IPS-18c (cell line): ENCODE results near the gene CDKAL1.

ENCODE experiments used
- H3K4me3 ChIP-seq: 2 replicates; pipeline ENCODE4 v1.7.0; 2013; ENCODE audit warnings: low read depth, mild to moderate bottlenecking, low read length, moderate library complexity; ENCODE audit not compliant: insufficient read depth
- H3K9me3 ChIP-seq: one replicate; pipeline ENCODE4 v1.6.1; 2013; ENCODE audit warnings: mild to moderate bottlenecking, low read length, moderate library complexity; ENCODE audit not compliant: control insufficient read depth, insufficient read depth

The CDKAL1 gene

DNA sequence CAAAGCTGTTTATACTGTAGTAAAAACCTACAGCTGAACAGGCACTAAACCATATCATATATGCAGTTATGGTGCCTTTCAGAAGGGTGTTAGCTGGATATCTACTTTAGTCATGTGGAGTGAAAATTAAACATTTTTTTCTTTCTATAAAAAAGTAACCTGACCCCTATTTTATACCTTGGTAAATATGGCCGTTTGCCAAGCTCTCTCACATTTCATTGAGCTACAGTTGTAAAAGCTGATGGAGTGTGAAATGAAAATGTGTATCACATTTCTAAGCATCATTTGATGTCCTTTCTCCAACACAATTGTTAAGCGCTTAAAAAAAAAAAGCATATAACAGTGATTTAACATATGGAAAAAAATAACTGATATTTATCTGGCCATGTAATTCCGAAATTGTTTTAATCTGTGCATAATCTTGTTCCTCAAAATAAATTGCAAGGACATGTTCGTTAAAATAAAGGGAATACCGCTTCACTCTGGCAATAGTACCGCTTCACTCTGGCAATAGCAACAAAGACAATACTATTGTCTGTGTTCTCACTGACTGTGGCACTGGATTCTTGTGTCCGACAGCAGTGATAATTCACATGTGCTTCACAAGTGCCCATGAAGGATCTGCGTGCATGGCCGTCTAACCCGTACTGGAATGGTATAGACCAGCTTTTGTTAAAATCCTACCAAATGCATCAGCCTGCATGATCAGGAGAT, 667.5 kb downstream of the CDKAL1 start:
- Histone ChIP-seq H3K9me3 (no peaks in the 10 kb centered on the region), H3K4me3 (no peak overlapping the region)

DNA sequence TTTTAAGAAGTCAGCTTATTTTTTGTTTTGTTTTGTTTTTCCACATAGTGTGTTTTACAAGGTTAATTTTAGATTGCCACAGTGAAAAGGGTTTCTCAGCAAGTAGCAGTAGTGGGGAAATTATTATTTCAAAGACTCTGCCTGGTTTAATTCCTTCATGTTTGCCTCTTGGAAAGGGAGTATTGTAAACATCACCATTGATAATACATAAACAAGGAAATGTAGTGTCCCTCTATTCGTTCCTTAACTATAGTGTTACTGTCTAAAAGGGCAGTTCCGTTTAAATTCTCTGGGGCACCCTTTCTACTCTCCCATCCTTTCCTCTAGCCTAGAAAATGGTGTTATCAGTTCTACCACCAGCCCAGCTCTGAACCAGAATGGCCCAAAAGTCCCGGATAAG, 668.3 kb downstream of the CDKAL1 start:
- no peaks in the 10 kb centered on the region for H3K9me3 ChIP-seq
- no peak overlapping the region for H3K4me3 ChIP-seq

GRCh38 chr6:21204951-21205350, 670.7 kb downstream of the CDKAL1 start:
- Histone ChIP-seq H3K9me3 (no peaks in the 10 kb centered on the region), H3K4me3 (no peak overlapping the region)

DNA sequence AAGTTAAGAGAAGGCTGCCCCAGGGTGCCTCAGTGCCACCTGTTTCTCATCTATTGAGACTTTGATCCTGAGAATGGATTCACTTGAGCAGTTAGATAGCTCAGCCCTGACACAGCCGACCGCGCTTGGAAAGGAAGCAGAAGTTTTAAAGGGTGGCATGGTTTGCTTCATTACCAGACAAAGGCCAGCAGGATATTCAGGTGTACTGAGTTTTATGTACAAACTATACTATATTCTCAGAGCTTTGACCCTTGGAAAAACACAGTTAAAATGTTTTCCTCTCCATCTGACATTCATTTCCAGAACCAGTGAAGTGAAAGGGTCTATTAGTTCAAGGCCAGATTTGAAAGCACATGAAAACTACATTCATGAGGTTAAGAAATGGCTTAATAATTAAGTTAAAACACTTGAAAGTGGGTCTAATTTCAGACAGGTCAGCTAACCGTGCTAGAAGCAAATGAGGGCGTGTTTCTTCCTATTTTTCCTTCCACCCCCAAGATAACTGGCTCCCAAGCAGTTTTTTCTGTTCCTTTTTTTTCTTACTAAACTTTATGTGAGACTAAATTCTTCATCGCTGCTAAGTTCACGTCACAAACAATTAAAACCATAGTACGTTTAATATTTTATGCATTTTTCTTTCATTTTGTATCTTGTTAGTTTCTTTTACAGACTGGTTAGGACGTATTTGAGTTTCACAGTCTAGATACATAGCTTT, 674.0 kb downstream of the CDKAL1 start:
- H3K9me3 ChIP-seq = no peaks in the 10 kb centered on the region
- H3K4me3 ChIP-seq = no peak overlapping the region

DNA sequence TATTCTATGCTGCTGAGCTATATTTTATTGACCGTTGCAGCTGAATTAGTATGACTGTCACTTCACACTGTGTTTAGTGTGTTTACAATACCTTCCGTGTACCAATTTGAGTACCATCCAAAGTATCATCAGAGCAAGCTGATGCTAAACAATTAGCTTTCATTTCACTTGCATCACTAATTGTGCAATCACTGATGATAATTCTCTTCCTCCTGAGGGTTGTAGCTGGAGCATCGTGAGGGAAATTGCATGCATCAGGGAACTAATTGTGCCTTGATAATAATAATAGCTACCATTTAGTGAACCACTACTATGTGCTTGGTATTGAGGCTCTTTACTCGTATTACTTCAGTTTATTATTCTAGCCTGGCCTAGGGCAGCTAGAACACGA, 674.5 kb downstream of the CDKAL1 start:
- no peak overlapping the region for H3K4me3 ChIP-seq

DNA sequence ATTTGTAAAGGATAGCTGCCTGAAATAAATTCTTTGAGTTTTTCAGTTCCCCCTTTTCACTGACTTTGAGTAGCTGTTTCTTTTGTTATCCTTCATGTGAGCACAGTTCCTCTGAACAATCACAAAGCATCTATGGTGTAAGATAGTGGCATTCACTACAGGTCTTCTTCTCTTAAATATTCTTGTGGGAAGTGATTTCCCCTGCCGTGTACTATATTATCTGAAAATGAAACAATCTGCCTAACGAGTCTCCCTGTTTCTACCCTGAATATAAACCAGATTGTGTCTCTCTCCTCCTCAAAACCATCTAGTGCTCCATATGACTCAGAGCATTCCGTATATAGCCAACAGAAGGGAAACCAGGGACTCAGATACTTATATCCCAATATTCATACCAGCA, 679.2 kb downstream of the CDKAL1 start:
- Histone ChIP-seq H3K4me3 (no peak overlapping the region), H3K9me3 (no peaks in the 10 kb centered on the region)

More for the DNA sequence above, 674.5 kb downstream of the CDKAL1 start:
- H3K9me3 ChIP-seq = no peaks in the 10 kb centered on the region

DNA sequence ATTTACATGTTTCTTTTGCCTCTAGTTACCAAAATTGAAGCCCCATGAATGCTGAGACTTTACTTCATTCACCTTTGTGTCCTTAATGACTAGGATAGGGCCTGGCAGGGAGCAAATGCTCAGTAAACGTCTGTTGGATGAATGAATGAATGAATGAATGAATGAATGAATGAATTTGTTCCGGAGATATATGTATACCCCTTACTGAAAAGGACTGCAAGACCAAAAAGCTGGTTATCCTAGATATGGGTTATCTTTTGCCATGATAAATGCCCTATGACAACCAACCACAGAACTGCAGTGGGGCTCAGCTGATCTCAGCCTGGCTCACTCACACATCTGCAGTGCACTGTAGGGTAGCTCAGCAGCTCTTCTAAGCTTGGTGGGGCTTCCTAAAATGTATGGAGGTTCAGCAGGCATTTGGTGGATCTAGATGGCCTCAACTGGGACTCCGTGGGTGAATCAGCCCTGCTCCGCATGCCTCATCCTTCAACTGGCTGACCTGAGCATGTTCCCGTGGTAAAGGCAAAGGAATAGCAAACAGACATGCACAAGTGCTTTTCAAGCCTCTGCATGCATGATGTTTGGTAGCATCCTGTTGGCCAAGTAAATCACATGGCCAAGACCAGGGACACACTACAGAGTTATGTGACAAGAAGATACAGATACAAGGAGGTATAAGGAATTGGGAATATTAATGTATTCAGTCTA, 680.6 kb downstream of the CDKAL1 start:
- Histone ChIP-seq H3K4me3 (no peak overlapping the region), H3K9me3 (no peaks in the 10 kb centered on the region)

- H3K4me3 ChIP-seq = no peak overlapping the region
- H3K9me3 ChIP-seq = no peaks in the 10 kb centered on the region
These were observed 685.0 kb downstream of the CDKAL1 start for GRCh38 chr6:21219241-21219640.

- no peak overlapping the region for H3K4me3 ChIP-seq
- H3K9me3 ChIP-seq = no peaks in the 10 kb centered on the region
These were observed 685.6 kb downstream of the CDKAL1 start for GRCh38 chr6:21219856-21220255.

DNA sequence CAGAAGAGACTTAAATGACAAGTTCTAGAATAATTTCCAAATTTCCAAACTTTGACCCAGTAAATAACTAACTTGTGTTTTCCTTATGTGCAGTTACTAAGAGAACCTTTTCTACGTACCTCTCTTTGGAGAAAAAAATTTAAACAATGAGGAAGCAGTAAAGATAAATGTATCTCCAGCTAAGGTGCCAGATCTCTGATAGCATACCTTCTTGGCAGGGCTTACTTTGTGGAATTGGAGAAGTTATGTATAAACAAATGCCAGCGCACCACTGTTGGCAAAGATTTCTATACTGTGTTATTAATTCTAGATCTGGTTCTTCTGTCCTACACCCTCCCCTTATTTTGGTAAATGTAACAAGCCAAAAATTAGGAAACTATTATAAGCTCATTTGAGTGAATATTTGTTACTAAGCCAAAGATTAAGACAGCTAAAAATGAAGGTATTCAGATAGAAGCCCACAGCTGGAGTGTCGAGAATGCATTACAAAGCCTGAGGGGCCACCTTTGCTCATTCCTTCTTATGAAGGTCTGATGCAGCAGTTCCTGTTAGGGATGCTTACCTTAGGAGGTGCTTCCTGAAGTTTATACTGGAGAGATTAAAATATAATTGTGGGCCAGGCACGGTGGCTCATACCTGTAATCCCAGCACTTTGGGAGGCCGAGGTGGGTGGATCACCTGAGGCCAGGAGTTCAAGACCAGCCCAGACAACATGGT, 686.2 kb downstream of the CDKAL1 start:
- Histone ChIP-seq H3K9me3 (no peaks in the 10 kb centered on the region), H3K4me3 (no peak overlapping the region)

DNA sequence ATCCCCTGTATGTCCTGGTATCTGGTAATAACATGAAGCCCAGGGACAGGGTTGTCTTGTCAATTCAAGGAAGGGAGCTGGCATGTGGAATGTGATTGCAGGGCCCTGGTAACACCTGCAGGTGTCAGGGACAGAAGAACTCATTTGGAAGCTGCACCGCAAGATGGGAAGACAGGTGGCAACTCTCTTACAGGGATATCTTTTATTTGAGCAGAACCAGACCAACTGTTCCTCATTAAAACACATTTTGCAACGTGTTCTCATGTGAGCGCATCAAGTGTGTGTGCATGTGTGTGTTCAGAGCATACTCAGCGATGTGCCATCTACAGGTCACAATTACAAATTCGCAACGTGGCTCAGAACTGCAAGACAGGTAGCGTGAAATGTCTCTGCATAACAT, 688.4 kb downstream of the CDKAL1 start:
- no peak overlapping the region for H3K4me3 ChIP-seq
- H3K9me3 ChIP-seq = no peaks in the 10 kb centered on the region

- no peaks in the 10 kb centered on the region for H3K9me3 ChIP-seq
- no peak overlapping the region for H3K4me3 ChIP-seq
These were observed 691.7 kb downstream of the CDKAL1 start for GRCh38 chr6:21225912-21226311.

- Histone ChIP-seq H3K9me3 (no peaks in the 10 kb centered on the region), H3K4me3 (no peak overlapping the region)
These were observed 693.2 kb downstream of the CDKAL1 start for GRCh38 chr6:21227486-21227885.

- no peak overlapping the region for H3K4me3 ChIP-seq
These were observed 694.2 kb downstream of the CDKAL1 start for GRCh38 chr6:21228411-21228810.

GRCh38 chr6:21228876-21229460, 694.7 kb downstream of the CDKAL1 start:
- Histone ChIP-seq H3K9me3 (no peaks in the 10 kb centered on the region), H3K4me3 (no peak overlapping the region)

More at GRCh38 chr6:21228411-21228810, 694.2 kb downstream of the CDKAL1 start:
- H3K9me3 ChIP-seq = no peaks in the 10 kb centered on the region

DNA sequence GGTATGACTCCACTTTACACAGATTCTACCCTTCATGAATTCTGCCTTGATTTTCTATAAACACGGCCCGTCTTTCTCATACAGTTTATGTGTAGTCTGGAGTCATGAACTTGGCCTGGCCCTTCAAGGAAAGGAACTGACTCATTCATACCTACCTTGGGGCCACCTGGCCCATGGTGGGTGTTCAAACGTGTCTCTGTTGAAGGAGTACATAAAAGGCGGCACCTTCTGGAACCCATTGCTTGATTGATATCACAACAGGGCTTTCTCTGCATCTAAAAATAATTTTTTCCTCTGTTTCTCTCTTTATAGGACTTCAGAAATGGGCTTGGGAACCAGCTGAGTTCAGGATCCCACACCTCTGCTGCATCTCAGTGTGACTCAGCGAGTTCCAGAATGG, 696.3 kb downstream of the CDKAL1 start:
- H3K4me3 ChIP-seq = no peak overlapping the region
- H3K9me3 ChIP-seq = no peaks in the 10 kb centered on the region

DNA sequence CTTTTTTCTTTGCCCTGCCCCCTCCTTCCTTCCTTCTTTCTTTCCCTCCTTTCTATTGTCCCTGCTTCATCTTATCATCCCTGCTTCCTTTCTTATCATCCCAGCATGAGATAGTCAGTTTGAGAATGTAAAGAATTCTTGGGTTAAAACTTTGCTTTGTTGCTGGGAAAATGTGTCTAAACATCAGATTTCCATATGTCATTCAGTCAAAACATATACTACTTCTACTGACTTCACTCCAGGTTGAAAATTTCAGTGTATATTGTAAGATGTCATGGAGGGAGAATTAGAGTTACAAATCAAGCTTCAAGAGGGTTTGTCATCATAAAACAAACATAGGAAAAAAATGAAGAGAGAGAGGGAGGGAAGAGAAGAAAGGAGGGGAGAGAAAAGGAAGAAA, 700.9 kb downstream of the CDKAL1 start:
- H3K4me3 ChIP-seq = no peak overlapping the region
- H3K9me3 ChIP-seq = no peaks in the 10 kb centered on the region
